M059J (cell line): Measurements from ENCODE around the gene AFAP1. TPM values are rescaled to one million over a fixed set of nuclear protein-coding genes. Genes with fewer than 3 reads are reported as not detected.
A peak's percentile ranks its signal among the peaks of the same experiment; 100 is the strongest.

ENCODE experiments used
- DNase-seq: peaks from one replicate; pipeline ENCODE4 v3.0.0-alpha.2; 2012; ENCODE audit warnings: low read depth
- total RNA-seq: library from RNA; depleted of rRNA; stranded (reverse); fragments of >200 nt; shearing (Covaris generic); gene quantifications from 2 replicates; pipeline ENCODE4 v1.2.3, GENCODE V29; 2014

Gene AFAP1
- total RNA-seq, 1 experiment from 2014 or later: 53.8 TPM

DNA sequence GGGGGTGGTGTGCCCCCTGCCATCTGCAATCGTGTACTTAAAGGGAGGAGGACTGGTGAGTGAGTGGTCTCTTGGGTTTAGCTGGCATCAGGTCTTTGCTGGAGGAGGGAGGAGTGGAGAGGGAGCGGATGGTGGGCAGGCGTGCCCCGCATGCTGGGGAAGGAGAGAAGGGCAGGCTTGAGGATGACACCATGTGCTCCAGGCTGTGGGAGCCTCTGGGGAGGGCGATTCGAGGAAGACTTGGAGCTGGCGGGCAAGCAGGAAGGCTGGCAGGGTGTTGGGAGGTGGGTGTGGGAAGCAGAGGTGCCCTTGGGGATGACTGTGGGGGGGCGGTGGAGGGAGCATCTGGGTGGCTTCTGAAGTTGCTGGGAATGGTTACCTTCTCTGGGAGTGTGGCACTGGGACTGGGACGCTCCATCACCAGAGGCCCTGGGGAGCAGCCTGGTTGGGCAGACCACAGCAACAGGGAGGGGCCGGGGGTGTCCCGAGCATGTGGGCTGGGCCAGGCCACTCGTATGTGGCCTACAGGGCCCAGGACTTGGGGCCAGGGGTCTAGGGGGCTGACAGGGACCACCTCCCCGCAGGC is 30.8 kb upstream of the AFAP1 start:
- peak; percentile 62 for DNase-seq

DNA sequence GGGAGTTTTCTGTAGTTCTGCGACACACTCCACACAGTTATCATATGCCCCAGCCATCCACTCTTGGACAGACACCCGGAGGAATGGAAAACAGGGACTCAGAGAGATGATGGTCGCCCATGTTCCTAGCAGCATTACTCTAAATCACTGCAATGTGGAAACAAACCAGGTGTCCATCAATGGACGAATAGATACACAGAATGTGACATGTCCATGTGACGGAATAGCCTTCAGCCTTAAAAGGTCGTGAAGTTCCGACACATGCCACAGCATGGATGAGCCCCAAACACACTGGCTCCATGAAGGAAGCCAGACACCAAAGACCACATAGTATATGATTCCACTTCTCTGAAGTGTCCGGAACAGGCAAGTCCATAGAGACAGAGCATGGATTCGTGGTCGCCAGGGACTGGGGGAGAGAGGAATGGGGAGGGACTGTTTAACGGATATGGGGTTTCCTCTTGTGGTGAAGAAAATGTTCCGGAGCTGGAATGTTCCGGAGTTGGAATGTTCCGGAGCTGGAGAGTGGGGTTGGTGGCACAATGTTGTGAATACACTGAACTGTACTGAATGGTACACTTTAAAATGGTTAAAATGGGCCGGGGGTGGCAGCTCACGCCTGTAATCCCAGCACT is 28.7 kb upstream of the AFAP1 start:
- no peak for DNase-seq

- DNase-seq: peak; percentile 48
Measured at GRCh38 chr4:7967501-7968261, 28.0 kb upstream of the AFAP1 start.

DNA sequence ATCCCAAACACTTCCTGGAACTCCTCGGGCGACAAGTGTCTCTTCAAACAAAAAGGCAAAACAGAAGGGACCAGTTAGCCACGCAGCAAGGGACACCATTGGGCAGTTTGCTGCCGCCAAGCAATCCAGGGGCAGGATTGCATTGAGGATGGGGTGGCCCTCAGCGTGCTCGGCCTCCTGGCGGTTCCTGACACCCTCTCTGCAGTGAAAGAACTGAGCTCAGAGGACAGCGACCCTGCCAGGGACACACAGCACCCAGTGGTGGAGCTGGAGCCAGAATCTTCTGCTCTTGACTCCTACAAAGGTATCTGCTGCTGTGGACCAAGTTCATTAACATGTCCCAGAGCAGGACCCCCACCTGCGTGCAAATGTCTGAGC is 27.4 kb upstream of the AFAP1 start:
- DNase-seq: no peak

DNA sequence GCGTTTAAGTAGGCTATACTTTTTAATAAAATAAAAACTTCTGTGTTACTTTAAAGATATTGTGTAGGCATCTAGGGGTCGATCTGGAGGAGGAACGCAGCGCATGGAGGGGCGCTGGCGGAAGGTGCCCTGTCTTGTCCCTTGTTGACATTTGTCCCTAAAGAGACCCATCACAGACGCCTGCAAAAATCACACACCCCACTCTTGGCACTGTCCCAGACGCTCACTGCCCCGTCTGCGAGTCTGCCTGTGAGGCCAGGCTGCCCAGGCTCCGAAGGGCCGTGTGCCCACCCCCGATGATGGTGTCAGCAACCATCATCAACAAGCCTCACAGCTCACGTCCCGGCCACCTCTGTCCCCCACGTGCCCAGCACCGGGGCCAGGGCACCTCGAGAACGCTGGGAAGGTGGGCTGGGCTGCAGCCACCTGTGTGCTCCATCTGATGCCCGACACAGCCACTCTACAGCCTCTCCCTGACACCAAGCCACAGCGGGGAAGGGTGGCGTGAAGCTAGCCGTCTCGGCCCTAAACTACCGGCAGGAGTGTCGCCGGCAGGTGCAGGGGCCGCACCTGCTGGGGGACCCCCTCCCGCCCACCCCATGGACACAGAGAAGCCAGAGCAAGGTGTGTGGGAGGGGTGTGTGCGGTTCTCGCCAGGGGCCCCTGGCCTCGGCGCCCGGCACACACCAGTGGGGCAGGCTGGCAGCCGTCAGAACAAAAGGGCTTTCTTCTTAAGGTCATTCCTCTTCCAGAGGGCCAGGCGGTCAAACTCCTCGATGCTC is 26.8 kb upstream of the AFAP1 start:
- DNase-seq: no peak

- no peak for DNase-seq
Measured at GRCh38 chr4:7964890-7965662, 25.4 kb upstream of the AFAP1 start.

GRCh38 chr4:7964459-7964858 is 24.8 kb upstream of the AFAP1 start:
- no peak for DNase-seq

DNA sequence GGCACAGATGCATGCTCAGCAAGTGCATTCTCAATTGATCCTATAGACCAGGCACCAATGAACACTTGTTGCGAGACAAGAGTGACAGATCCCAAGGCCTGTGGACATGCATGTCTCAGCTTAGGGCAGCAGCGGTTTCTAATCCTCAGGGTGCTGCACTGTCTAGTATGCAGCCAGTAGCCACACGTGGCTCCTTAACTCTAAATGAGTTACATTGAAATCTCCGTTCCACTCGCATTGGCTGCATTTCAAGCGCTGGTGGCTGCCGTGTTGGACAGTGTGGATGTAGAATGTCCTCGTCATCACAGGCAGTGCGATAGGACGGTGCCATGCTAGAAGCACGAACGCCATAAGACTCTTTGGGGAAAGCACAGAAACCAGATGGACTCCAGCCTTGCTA is 24.0 kb upstream of the AFAP1 start:
- DNase-seq: no peak

GRCh38 chr4:7962609-7963508 is 23.2 kb upstream of the AFAP1 start:
- DNase-seq: no peak

DNA sequence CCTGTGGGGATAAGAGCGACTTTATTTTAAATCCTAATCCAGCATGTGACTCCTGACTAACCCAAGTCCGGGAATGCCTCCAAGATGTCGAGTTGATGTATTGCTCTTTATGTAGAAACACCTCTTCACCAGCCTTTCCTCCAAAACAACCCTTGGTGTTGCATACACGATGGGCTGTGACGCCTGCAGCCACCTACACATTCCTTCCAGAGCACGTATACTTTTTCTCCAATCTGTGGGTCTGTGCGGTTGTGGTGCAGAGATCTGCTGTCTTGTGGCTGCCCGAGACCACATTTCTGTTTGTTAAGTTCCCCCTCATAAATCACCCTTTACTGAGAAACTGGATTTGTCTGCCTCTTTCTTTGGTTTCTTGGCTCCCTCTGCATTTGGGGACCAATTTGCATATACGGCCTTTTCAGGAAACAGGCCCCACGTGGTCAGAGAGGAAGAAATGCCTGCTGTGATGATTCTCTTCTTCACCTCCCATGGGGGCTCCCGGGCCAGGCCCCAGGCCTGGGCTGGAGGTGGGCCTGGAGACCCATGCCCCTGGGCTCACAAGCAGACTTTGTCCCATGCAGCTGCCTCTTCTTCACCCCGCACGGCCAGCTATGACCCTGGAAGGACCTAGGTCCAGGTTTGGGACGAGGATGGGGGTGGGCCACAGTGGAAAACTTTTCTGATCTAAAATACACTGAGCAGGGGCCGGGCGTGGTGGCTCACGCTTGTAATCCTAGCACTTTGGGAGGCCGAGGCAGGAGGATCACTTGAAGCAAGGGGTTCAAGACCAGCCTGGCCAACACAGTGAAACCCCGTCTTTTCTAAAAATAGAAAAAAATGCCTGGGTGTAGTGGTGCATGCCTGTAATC is 21.4 kb upstream of the AFAP1 start:
- peak; percentile 100 for DNase-seq

- DNase-seq: no peak
Measured at GRCh38 chr4:7960017-7960789, 20.5 kb upstream of the AFAP1 start.

GRCh38 chr4:7959078-7959477 is 19.4 kb upstream of the AFAP1 start:
- DNase-seq: no peak

- no peak for DNase-seq
Measured at GRCh38 chr4:7956934-7957656, 17.4 kb upstream of the AFAP1 start.

GRCh38 chr4:7956270-7956808 is 16.7 kb upstream of the AFAP1 start:
- DNase-seq: peak; percentile 97

DNA sequence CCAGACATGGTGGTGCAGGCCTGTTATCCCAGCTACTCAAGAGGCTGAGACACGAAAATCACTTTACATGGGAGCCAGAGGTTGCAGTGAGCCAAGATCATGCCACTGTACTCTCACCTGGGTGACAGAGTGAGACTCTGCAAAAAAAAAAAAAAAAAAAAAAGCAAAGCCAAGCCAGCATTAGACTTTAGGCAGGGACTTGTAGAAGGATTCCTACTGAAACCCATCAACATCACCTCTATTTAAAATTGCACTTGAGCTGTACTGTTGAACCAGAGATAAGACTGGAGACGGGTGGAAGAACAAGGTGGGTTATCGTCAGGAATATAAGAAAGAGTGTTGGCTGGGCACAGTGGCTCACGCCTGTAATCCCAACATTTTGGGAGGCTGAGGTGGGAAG is 15.7 kb upstream of the AFAP1 start:
- no peak for DNase-seq

DNA sequence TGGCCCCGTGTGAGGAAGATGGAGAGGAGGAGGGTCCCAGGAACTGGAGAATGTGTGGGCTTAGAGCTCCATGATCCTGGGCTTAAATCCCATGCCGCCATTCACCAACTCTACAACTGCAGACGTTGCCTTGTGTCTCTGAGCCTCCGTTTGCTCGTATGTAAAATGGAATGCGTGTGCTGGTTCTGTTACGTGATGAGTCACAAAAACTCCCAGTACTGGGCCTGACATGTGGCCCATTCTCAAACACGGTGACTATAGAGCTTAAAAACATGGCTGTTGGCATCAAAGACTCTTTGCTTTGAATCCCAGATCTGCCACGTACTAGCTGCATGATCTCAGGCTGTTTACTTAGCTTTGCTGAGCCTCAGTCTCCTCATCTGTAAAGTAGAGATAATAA is 13.0 kb upstream of the AFAP1 start:
- no peak for DNase-seq

DNA sequence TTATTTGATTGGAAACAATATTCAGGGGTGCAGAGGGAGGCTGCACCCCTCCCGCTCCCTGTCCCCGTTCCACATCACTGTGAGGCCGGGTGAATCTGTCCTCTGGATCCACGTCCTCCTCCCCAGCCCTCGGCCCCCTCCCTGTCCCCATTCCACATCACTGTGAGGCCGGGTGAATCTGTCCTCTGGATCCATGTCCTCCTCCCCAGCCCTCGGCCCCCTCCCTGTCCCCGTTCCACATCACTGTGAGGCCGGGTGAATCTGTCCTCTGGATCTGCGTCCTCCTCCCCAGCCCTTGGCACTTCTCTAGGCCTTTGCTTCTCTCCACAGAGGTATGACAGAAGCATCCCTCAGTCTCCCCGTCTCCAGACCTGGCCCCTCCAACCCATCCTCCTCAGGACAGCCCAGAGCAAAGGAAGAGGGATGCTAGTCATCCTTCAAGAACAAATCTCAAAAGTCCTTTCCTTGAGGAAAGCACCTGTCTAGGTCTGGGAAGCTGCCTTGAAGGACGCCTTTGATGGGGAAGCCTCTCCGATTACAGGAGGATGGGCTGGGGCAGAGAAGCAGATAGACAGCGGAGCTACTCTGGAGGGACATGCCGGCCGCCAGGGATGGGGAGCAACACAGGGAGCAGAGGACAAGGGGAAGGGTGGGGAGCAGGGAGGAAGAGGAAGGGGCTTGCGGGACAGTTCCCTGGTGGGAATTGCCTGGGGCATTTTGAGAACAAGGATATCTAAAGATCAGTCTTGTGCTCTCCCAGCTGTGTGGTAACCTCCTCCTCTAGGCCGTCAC is 10.8 kb upstream of the AFAP1 start:
- DNase-seq: no peak
